Upper lobe of left lung (tissue), 6 donors: ENCODE measurements around the gene TTC28. TPM values are rescaled to one million over a fixed set of nuclear protein-coding genes. Genes with fewer than 3 reads are reported as not detected.

ENCODE experiments used
- ATAC-seq, 2 donors: fragments of 200-7000 bp; cut with Tn5 transposase; one replicate each; pipeline ENCODE4 v1.9.1; 2022; ENCODE audit warnings: mild to moderate bottlenecking in 2 of 2, moderate library complexity in 2 of 2; ENCODE audit not compliant: low FRiP score in 2 of 2
- DNase-seq, 2 donors: peaks; one replicate each; pipeline ENCODE4 v3.0.0-alpha.2; 2019 to 2020
- H3K27ac ChIP-seq, 4 donors: fragments of 200-600 bp; sonication (generic); one replicate each; pipeline ENCODE4 v1.5.1; 2016 to 2019
- H3K27me3 ChIP-seq, 4 donors: fragments of 200-600 bp; sonication (generic); one replicate each; pipeline ENCODE4 v1.5.1; 2017 to 2019
- H3K36me3 ChIP-seq, 4 donors: fragments of 200-600 bp; sonication (generic); one replicate each; pipeline ENCODE4 v1.5.1; 2016 to 2019
- H3K4me1 ChIP-seq, 4 donors: fragments of 200-600 bp; sonication (generic); one replicate each; pipeline ENCODE4 v1.5.1; 2018 to 2019
- H3K4me3 ChIP-seq, 4 donors: fragments of 200-600 bp; sonication (generic); one replicate each; pipeline ENCODE4 v1.5.1; 2017 to 2019; ENCODE audit warnings: mild to moderate bottlenecking in 2 of 4, moderate library complexity in 1 of 4
- H3K9me3 ChIP-seq, 4 donors: fragments of 200-600 bp; sonication (generic); one replicate each; pipeline ENCODE4 v1.5.1; 2018 to 2019
- CTCF ChIP-seq, 6 experiments: fragments of 450-650 bp in 4 of 6; fragments of 200-600 bp in 2 of 6; sonication (generic) in 2 of 6; IDR thresholded peaks; one replicate each; pipeline ENCODE4 v1.5.1; 2016 to 2019; ENCODE audit warnings: antibody characterized with exemption in 6 of 6
- EP300 ChIP-seq, 4 donors: sonication (generic); formaldehyde crosslinking; IDR thresholded peaks; one replicate each; pipeline ENCODE4 v1.5.1; 2017; ENCODE audit warnings: antibody characterized with exemption in 4 of 4, control low read depth in 2 of 4
- POLR2A ChIP-seq, 4 donors: fragments of 450-650 bp; IDR thresholded peaks; one replicate each; pipeline ENCODE4 v1.5.1; 2016 to 2017; ENCODE audit warnings: antibody characterized with exemption in 4 of 4, mild to moderate bottlenecking in 2 of 4
- POLR2AphosphoS5 ChIP-seq, 2 donors: sonication (generic); formaldehyde crosslinking; IDR thresholded peaks; one replicate each; pipeline ENCODE4 v1.5.1; 2017; ENCODE audit warnings: antibody characterized with exemption in 2 of 2
- WGBS, 2 donors: methylation state at CpG; one replicate each; pipeline ENCODE4 v1.1.5; 2017 to 2018; 5-methylcytosine and 5-hydroxymethylcytosine counted together
- total RNA-seq, 6 donors: library from RNA; depleted of rRNA in 4 of 6; stranded (reverse); fragments of >200 nt in 4 of 6; gene quantifications; one replicate each; pipeline versions ENCODE4 v1.1.0 to v1.2.1, GENCODE V29; 2016 to 2021
- donor health status: DM: no; HTN: no; CAD: no; lungs with moderate emphysema.
- donor health status: DM: no; HTN: yes; CAD: no; lungs with severe emphysema.

TTC28 gene
- total RNA-seq, 6 donors from 2014 or later, result 30.1 to 69.4 (median 41.4) TPM

GRCh38 chr22:28715611-28716010 is 36.0 kb upstream of the TTC28 start:
- no peak overlapping the region for H3K4me3 ChIP-seq
- no peak for DNase-seq
- H3K4me1 ChIP-seq, result peaks cover 0 to 15% (median 5%) of the 10 kb centered on the region in 4 donors
- no peak for ATAC-seq
- H3K27ac ChIP-seq, result no peak overlapping the region
- TF ChIP-seq EP300 (IDR thresholded peaks at IDR 0.05) (no peak), POLR2AphosphoS5 (IDR thresholded peaks at IDR 0.05) (no peak)
- H3K9me3 ChIP-seq, result no peaks in the 10 kb centered on the region
- no peaks in the 10 kb centered on the region for H3K36me3 ChIP-seq
- 96 to 98% methylated on average over 7 of the region's 7 CpGs for WGBS, 2 donors
- no peaks in the 10 kb centered on the region for H3K27me3 ChIP-seq

GRCh38 chr22:28714043-28714628 is 34.5 kb upstream of the TTC28 start:
- TF ChIP-seq EP300 (IDR thresholded peaks at IDR 0.05) (no peak), CTCF (IDR thresholded peaks at IDR 0.05) (no peak), POLR2A (IDR thresholded peaks at IDR 0.05) (no peak), POLR2AphosphoS5 (IDR thresholded peaks at IDR 0.05) (no peak)
- 71 to 78% methylated on average over 2 of the region's 2 CpGs for WGBS, 2 donors
- ATAC-seq (no peak), DNase-seq (no peak)
- H3K4me3 ChIP-seq, result no peak overlapping the region
- no peak overlapping the region for H3K27ac ChIP-seq
- peaks cover 3 to 21% (median 12%) of the 10 kb centered on the region in 4 donors for H3K4me1 ChIP-seq
- H3K36me3 ChIP-seq, result no peaks in the 10 kb centered on the region
- no peaks in the 10 kb centered on the region for H3K27me3 ChIP-seq
- H3K9me3 ChIP-seq, result no peaks in the 10 kb centered on the region

GRCh38 chr22:28711820-28712777 is 32.5 kb upstream of the TTC28 start:
- Histone ChIP-seq H3K9me3 (no peaks in the 10 kb centered on the region), H3K36me3 (no peaks in the 10 kb centered on the region), H3K27me3 (no peaks in the 10 kb centered on the region), H3K27ac (peak overlapping the region; percentile 36 to 67 (median 57)), H3K4me1 (peaks cover 3 to 21% (median 12%) of the 10 kb centered on the region in 4 donors), H3K4me3 (peak overlapping the region in 1 of 4 donors; percentile 8)
- TF ChIP-seq CTCF (IDR thresholded peaks at IDR 0.05) (no peak), EP300 (IDR thresholded peaks at IDR 0.05) (peak in 1 of 4 donors; percentile 69), POLR2AphosphoS5 (IDR thresholded peaks at IDR 0.05) (peak; percentile 12 to 69)
- ATAC-seq (peak; percentile 90 to 95), DNase-seq (no peak)
- WGBS, 2 donors, result 56 to 57% methylated on average over 6 of the region's 6 CpGs

- Histone ChIP-seq H3K4me3 (no peak overlapping the region), H3K36me3 (no peaks in the 10 kb centered on the region), H3K27ac (peak overlapping the region in 2 of 4 donors; percentile 38 to 54), H3K27me3 (no peaks in the 10 kb centered on the region), H3K9me3 (no peaks in the 10 kb centered on the region), H3K4me1 (peaks cover 3 to 21% (median 12%) of the 10 kb centered on the region in 4 donors)
- ATAC-seq (no peak), DNase-seq (no peak)
- TF ChIP-seq EP300 (IDR thresholded peaks at IDR 0.05) (no peak), POLR2A (IDR thresholded peaks at IDR 0.05) (no peak), POLR2AphosphoS5 (IDR thresholded peaks at IDR 0.05) (no peak)
- 48 to 66% methylated on average over 2 of the region's 2 CpGs for WGBS, 2 donors
These were observed 31.7 kb upstream of the TTC28 start for GRCh38 chr22:28711341-28711740.

- H3K9me3 ChIP-seq, result no peaks in the 10 kb centered on the region
These were observed 31.0 kb upstream of the TTC28 start for GRCh38 chr22:28710576-28711191.

More at GRCh38 chr22:28710576-28711191, 31.0 kb upstream of the TTC28 start:
- H3K4me1 ChIP-seq, result peaks cover 3 to 21% (median 12%) of the 10 kb centered on the region in 4 donors
- no peaks in the 10 kb centered on the region for H3K27me3 ChIP-seq
- DNase-seq, result no peak
- H3K4me3 ChIP-seq, result no peak overlapping the region
- 42 to 63% methylated on average over 3 of the region's 3 CpGs for WGBS, 2 donors
- ATAC-seq, result peak in 1 of 2 donors; percentile 73
- TF ChIP-seq POLR2AphosphoS5 (IDR thresholded peaks at IDR 0.05), result no peak
- TF ChIP-seq EP300 (IDR thresholded peaks at IDR 0.05), result no peak
- TF ChIP-seq CTCF (IDR thresholded peaks at IDR 0.05), result no peak
- no peak for TF ChIP-seq POLR2A (IDR thresholded peaks at IDR 0.05)
- H3K36me3 ChIP-seq, result no peaks in the 10 kb centered on the region
- peak overlapping the region in 3 of 4 donors; percentile 29 to 44 (median 38) for H3K27ac ChIP-seq
